Measurements from ENCODE around the gene LCN2.

DNA sequence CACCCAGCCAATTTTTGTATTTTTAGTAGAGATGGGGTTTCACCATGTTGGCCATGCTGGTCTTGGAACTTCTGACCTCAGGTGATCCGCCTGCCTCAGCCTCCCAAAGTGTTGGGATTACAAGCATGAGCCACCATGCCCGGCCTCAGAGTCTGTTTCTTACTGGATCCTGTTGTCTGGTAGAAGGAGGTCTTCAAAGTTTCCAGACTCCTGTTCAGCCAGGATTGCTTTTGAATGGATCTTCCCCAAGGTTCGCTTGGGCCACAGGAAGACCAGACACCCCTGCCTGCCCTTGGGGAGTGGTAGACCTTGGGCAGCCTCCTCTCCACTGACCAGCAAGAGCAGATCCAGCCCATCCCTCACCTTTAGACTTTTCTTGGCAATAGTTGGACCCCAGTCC is 7.6 kb upstream of the LCN2 start:
- TF ChIP-seq, protein P1, sequence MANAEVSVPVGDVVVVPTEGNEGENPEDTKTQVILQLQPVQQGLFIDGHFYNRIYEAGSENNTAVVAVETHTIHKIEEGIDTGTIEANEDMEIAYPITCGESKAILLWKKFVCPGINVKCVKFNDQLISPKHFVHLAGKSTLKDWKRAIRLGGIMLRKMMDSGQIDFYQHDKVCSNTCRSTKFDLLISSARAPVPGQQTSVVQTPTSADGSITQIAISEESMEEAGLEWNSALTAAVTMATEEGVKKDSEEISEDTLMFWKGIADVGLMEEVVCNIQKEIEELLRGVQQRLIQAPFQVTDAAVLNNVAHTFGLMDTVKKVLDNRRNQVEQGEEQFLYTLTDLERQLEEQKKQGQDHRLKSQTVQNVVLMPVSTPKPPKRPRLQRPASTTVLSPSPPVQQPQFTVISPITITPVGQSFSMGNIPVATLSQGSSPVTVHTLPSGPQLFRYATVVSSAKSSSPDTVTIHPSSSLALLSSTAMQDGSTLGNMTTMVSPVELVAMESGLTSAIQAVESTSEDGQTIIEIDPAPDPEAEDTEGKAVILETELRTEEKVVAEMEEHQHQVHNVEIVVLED (CRISPR knock-in tag; IDR thresholded peaks at IDR 0.05), result no peak
- no peak for TF ChIP-seq HCFC1 (IDR thresholded peaks at IDR 0.05; ENCODE audit: low read depth, low read length)
- TF ChIP-seq WHSC1 (IDR thresholded peaks at IDR 0.05; ENCODE audit: low read length), result no peak
- TF ChIP-seq ZNF764 (CRISPR knock-in tag; IDR thresholded peaks at IDR 0.05; ENCODE audit: low read depth), result no peak
- no peak for TF ChIP-seq ZBTB17 (CRISPR knock-in tag; IDR thresholded peaks at IDR 0.05)
- TF ChIP-seq, protein P2, sequence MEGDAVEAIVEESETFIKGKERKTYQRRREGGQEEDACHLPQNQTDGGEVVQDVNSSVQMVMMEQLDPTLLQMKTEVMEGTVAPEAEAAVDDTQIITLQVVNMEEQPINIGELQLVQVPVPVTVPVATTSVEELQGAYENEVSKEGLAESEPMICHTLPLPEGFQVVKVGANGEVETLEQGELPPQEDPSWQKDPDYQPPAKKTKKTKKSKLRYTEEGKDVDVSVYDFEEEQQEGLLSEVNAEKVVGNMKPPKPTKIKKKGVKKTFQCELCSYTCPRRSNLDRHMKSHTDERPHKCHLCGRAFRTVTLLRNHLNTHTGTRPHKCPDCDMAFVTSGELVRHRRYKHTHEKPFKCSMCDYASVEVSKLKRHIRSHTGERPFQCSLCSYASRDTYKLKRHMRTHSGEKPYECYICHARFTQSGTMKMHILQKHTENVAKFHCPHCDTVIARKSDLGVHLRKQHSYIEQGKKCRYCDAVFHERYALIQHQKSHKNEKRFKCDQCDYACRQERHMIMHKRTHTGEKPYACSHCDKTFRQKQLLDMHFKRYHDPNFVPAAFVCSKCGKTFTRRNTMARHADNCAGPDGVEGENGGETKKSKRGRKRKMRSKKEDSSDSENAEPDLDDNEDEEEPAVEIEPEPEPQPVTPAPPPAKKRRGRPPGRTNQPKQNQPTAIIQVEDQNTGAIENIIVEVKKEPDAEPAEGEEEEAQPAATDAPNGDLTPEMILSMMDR (IDR thresholded peaks at IDR 0.05 in 2 of 3, conservative IDR thresholded peaks at IDR 0.05 in 1 of 3; ENCODE audit: insufficient read depth in 2 of 3, low read depth in 1 of 3, low read length in 3 of 3), result no peak
- TF ChIP-seq, protein P3, sequence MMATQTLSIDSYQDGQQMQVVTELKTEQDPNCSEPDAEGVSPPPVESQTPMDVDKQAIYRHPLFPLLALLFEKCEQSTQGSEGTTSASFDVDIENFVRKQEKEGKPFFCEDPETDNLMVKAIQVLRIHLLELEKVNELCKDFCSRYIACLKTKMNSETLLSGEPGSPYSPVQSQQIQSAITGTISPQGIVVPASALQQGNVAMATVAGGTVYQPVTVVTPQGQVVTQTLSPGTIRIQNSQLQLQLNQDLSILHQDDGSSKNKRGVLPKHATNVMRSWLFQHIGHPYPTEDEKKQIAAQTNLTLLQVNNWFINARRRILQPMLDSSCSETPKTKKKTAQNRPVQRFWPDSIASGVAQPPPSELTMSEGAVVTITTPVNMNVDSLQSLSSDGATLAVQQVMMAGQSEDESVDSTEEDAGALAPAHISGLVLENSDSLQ (IDR thresholded peaks at IDR 0.05), result no peak
- no peak for TF ChIP-seq SIN3A (IDR thresholded peaks at IDR 0.05; ENCODE audit: borderline replicate concordance in 2 of 2, control insufficient read depth in 1 of 2, low read depth in 2 of 2, low read length in 2 of 2)
